ENCODE data around the gene GRID2IP. TPM values are rescaled to one million over a fixed set of nuclear protein-coding genes. Genes with fewer than 3 reads are reported as not detected.

Gene GRID2IP
- total RNA-seq, 4 donors from 2014 or later: not detected

- Histone ChIP-seq H3K4me1 (no peaks in the 10 kb centered on the region), H3K36me3 (no peaks in the 10 kb centered on the region), H3K9me3 (no peaks in the 10 kb centered on the region), H3K4me3 (no peak overlapping the region), H3K27ac (no peak overlapping the region), H3K27me3 (no peaks in the 10 kb centered on the region)
- DNase-seq (ENCODE audit: low spot score in 2 of 2): no peak
- 74 to 84% methylated on average over 12 of the region's 12 CpGs for WGBS, 2 donors
- no peak for TF ChIP-seq CTCF (IDR thresholded peaks at IDR 0.05)
- TF ChIP-seq EP300 (IDR thresholded peaks at IDR 0.05): no peak
- no peak for TF ChIP-seq POLR2A (IDR thresholded peaks at IDR 0.05)
These were observed 4.6 kb downstream of the GRID2IP start for GRCh38 chr7:6546498-6547251.

- no peaks in the 10 kb centered on the region for H3K36me3 ChIP-seq
- no peak overlapping the region for H3K4me3 ChIP-seq
- H3K27ac ChIP-seq: no peak overlapping the region
- no peaks in the 10 kb centered on the region for H3K27me3 ChIP-seq
- WGBS, 2 donors: 72 to 74% methylated on average over 20 to 22 of the region's 22 CpGs
- H3K9me3 ChIP-seq: no peaks in the 10 kb centered on the region
- no peaks in the 10 kb centered on the region for H3K4me1 ChIP-seq
- no peak for DNase-seq (ENCODE audit: low spot score in 2 of 2)
- no peak for TF ChIP-seq CTCF (IDR thresholded peaks at IDR 0.05)
- TF ChIP-seq EP300 (IDR thresholded peaks at IDR 0.05): no peak
These were observed 5.7 kb downstream of the GRID2IP start for GRCh38 chr7:6545398-6546126.

- Histone ChIP-seq H3K27ac (no peak overlapping the region), H3K36me3 (no peaks in the 10 kb centered on the region), H3K9me3 (no peaks in the 10 kb centered on the region), H3K4me1 (no peaks in the 10 kb centered on the region), H3K4me3 (no peak overlapping the region), H3K27me3 (peaks cover 0 to 29% of the 10 kb centered on the region in 2 donors)
- no peak for TF ChIP-seq EP300 (IDR thresholded peaks at IDR 0.05)
- TF ChIP-seq CTCF (IDR thresholded peaks at IDR 0.05): no peak
- no peak for TF ChIP-seq POLR2A (IDR thresholded peaks at IDR 0.05)
- 84 to 90% methylated on average over 1 of the region's 1 CpG for WGBS, 2 donors
- DNase-seq (ENCODE audit: low spot score in 2 of 2): no peak
These were observed 8.9 kb downstream of the GRID2IP start for GRCh38 chr7:6542368-6542767.

- 1 to 3% methylated on average over 26 to 50 of the region's 56 CpGs for WGBS, 2 donors
- TF ChIP-seq POLR2A (IDR thresholded peaks at IDR 0.05) (no peak), EP300 (IDR thresholded peaks at IDR 0.05) (no peak), CTCF (IDR thresholded peaks at IDR 0.05) (no peak)
- H3K4me3 ChIP-seq: peak overlapping the region in 2 of 4 donors; percentile 3 to 30
- no peaks in the 10 kb centered on the region for H3K9me3 ChIP-seq
- peaks cover 0 to 11% (median 3%) of the 10 kb centered on the region in 4 donors for H3K4me1 ChIP-seq
- DNase-seq (ENCODE audit: low spot score in 2 of 2): no peak
- H3K36me3 ChIP-seq: no peaks in the 10 kb centered on the region
- H3K27ac ChIP-seq: no peak overlapping the region
- H3K27me3 ChIP-seq: peaks cover 0 to 85% of the 10 kb centered on the region in 2 donors
These were observed 14.7 kb downstream of the GRID2IP start for GRCh38 chr7:6536262-6537260.

All from tibial nerve (tissue), 4 donors.